GM12892 (cell line): ENCODE results near the gene RGPD3.

ENCODE experiments used
- POLR2A ChIP-seq: IDR thresholded peaks from 2 replicates; pipeline ENCODE4 v1.6.1; 2011; ENCODE audit warnings: low read depth, low read length, control low read depth
- POLR2AphosphoS5 ChIP-seq: IDR thresholded peaks from 2 replicates; pipeline ENCODE4 v1.6.1; 2011; ENCODE audit warnings: low read depth, low read length, control low read depth
- TAF1 ChIP-seq: IDR thresholded peaks from 2 replicates; pipeline ENCODE4 v1.6.1; 2011; ENCODE audit warnings: low read depth, mild to moderate bottlenecking, control low read depth, low read length, borderline replicate concordance

DNA sequence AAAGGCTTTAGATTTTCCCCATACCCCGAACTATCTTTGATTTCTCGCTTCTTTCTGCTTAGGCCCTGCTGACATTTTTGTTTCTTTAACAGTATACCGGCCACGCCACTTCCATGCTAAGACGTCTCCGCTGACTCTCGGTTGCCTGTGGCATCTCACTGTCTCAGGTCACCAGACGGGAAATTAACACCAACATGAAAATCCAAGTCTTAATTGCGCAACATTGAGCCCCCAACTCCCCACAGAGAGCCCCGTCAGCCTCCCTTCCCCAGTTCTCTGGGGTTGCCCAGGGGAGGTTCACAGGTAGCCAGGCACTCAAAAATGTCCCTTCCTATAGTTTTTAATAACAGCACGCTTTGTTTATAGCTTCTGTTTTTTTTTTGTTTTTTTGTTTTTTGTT lies 49.1 kb upstream of the RGPD3 start:
- TF ChIP-seq POLR2AphosphoS5 (no peak), TAF1 (no peak), POLR2A (no peak)
